Neural progenitor cell (in vitro differentiated cells): ENCODE measurements around the gene ERFL. TPM values are rescaled to one million over a fixed set of nuclear protein-coding genes. Genes with fewer than 3 reads are reported as not detected.

Experiments
- DNase-seq: peaks from one replicate; pipeline ENCODE4 v3.0.0-alpha.2; 2016; ENCODE audit warnings: low spot score
- H2AFZ ChIP-seq: fragments of 200-600 bp; sonication (generic); replicated peaks from 2 replicates; pipeline ENCODE4 v1.6.1; 2016; ENCODE audit warnings: antibody characterized with exemption
- H3F3A ChIP-seq: fragments of 200-600 bp; sonication (generic); 2 replicates; pipeline ENCODE4 v1.6.1; 2016; ENCODE audit warnings: antibody characterized with exemption, low read depth
- H3K27ac ChIP-seq: fragments of 200-600 bp; sonication (generic); 2 replicates; pipeline ENCODE4 v1.5.1; 2016; ENCODE audit warnings: mild to moderate bottlenecking
- H3K27me3 ChIP-seq: fragments of 200-600 bp; sonication (generic); 2 replicates; pipeline ENCODE4 v1.6.1; 2016; ENCODE audit warnings: mild to moderate bottlenecking, moderate library complexity
- H3K36me3 ChIP-seq: fragments of 200-600 bp; sonication (generic); 2 replicates; pipeline ENCODE4 v1.5.1; 2016
- H3K4me1 ChIP-seq: fragments of 200-600 bp; sonication (generic); 2 replicates; pipeline ENCODE4 v1.6.1; 2016; ENCODE audit warnings: mixed run types
- H3K4me2 ChIP-seq: fragments of 200-600 bp; sonication (generic); 2 replicates; pipeline ENCODE4 v1.6.1; 2016
- H3K4me3 ChIP-seq: fragments of 200-600 bp; sonication (generic); 2 replicates; pipeline ENCODE4 v1.5.1; 2016
- H3K79me2 ChIP-seq: fragments of 200-600 bp; sonication (generic); 2 replicates; pipeline ENCODE4 v1.6.1; 2016; ENCODE audit warnings: low read depth
- H3K9ac ChIP-seq: fragments of 200-600 bp; sonication (generic); 2 replicates; pipeline ENCODE4 v1.6.1; 2016
- H3K9me3 ChIP-seq: fragments of 200-600 bp; sonication (generic); 2 replicates; pipeline ENCODE4 v1.5.1; 2016; ENCODE audit warnings: low read depth
- H4K20me1 ChIP-seq: fragments of 200-600 bp; sonication (generic); 2 replicates; pipeline ENCODE4 v1.6.1; 2016; ENCODE audit warnings: low read depth
- H3K27ac Mint-ChIP-seq: 3 replicates; pipeline ENCODE4 v1.8.0; 2021; ENCODE audit warnings: mixed read lengths
- H3K27me3 Mint-ChIP-seq: 2 replicates; pipeline ENCODE4 v1.8.0; 2022; ENCODE audit warnings: low read depth, mild to moderate bottlenecking, inconsistent platforms, moderate library complexity, mixed read lengths; ENCODE audit not compliant: insufficient read depth
- H3K36me3 Mint-ChIP-seq: 3 replicates; pipeline ENCODE4 v1.8.0; 2021; ENCODE audit warnings: mixed read lengths
- H3K4me1 Mint-ChIP-seq: 3 replicates; pipeline ENCODE4 v1.8.0; 2021; ENCODE audit warnings: mixed read lengths
- H3K4me3 Mint-ChIP-seq: 3 replicates; pipeline ENCODE4 v1.8.0; 2021; ENCODE audit warnings: mild to moderate bottlenecking, moderate library complexity, mixed read lengths
- H3K9me3 Mint-ChIP-seq: 3 replicates; pipeline ENCODE4 v1.8.0; 2020; ENCODE audit warnings: mixed read lengths
- CTCF ChIP-seq: fragments of 200-600 bp; sonication (generic); IDR thresholded peaks from 2 replicates; pipeline ENCODE4 v1.5.1; 2017; ENCODE audit warnings: antibody characterized with exemption, mild to moderate bottlenecking
- EZH2 ChIP-seq: fragments of 200-600 bp; sonication (generic); IDR thresholded peaks from 2 replicates; pipeline ENCODE4 v1.6.1; 2017; ENCODE audit warnings: antibody characterized with exemption, mild to moderate bottlenecking, moderate library complexity
- EZH2phosphoT487 ChIP-seq: fragments of 200-600 bp; sonication (generic); IDR thresholded peaks from 2 replicates; pipeline ENCODE4 v1.6.1; 2017; ENCODE audit warnings: antibody characterized with exemption
- total RNA-seq: library from RNA; depleted of rRNA; stranded (reverse); fragments of >200 nt; gene quantifications from 2 replicates; pipeline ENCODE4 v1.2.3, GENCODE V29; 2015; ENCODE audit warnings: low replicate concordance

ERFL gene
- total RNA-seq, 1 donor from 2014 or later: 0.65 TPM

GRCh38 chr19:41868120-41868988, 59.9 kb downstream of the ERFL start:
- no peak overlapping the region for H3K27ac Mint-ChIP-seq
- no peak for DNase-seq

GRCh38 chr19:41866284-41866683, 62.0 kb downstream of the ERFL start:
- no peak for DNase-seq
- no peak overlapping the region for H3K4me3 Mint-ChIP-seq
- Histone ChIP-seq H3K4me2 (no peak overlapping the region), H3K4me3 (no peak overlapping the region), H3F3A (peaks cover 81% of the 10 kb centered on the region), H3K27me3 (no peaks in the 10 kb centered on the region), H3K9me3 (no peaks in the 10 kb centered on the region), H3K9ac (no peak overlapping the region), H4K20me1 (peaks cover 96% of the 10 kb centered on the region), H3K79me2 (peaks cover 74% of the 10 kb centered on the region), H3K27ac (no peak overlapping the region), H3K4me1 (peaks cover 18% of the 10 kb centered on the region), H2AFZ (no peak overlapping the region), H3K36me3 (peaks cover 17% of the 10 kb centered on the region)
- H3K9me3 Mint-ChIP-seq: no peaks in the 10 kb centered on the region
- TF ChIP-seq CTCF: no peak
- TF ChIP-seq EZH2phosphoT487: no peak
- TF ChIP-seq EZH2: no peak
- H3K27me3 Mint-ChIP-seq: peaks cover 4% of the 10 kb centered on the region
- H3K36me3 Mint-ChIP-seq: peaks cover 39% of the 10 kb centered on the region
- H3K27ac Mint-ChIP-seq: no peak overlapping the region
- peaks cover 18% of the 10 kb centered on the region for H3K4me1 Mint-ChIP-seq

More at GRCh38 chr19:41868120-41868988, 59.9 kb downstream of the ERFL start:
- Histone ChIP-seq H3F3A (peaks cover 83% of the 10 kb centered on the region), H3K9me3 (no peaks in the 10 kb centered on the region), H3K4me2 (no peak overlapping the region), H3K27me3 (no peaks in the 10 kb centered on the region), H3K9ac (no peak overlapping the region), H2AFZ (no peak overlapping the region), H4K20me1 (peaks cover 96% of the 10 kb centered on the region), H3K36me3 (peaks cover 5% of the 10 kb centered on the region), H3K4me1 (no peaks in the 10 kb centered on the region), H3K79me2 (peaks cover 53% of the 10 kb centered on the region), H3K27ac (peak overlapping the region; percentile 67), H3K4me3 (no peak overlapping the region)
- Mint-ChIP-seq H3K4me3 (no peak overlapping the region), H3K27me3 (peaks cover 4% of the 10 kb centered on the region), H3K36me3 (peaks cover 25% of the 10 kb centered on the region), H3K9me3 (no peaks in the 10 kb centered on the region), H3K4me1 (peaks cover 4% of the 10 kb centered on the region)
- TF ChIP-seq CTCF (no peak), EZH2phosphoT487 (no peak)

- H3K27ac Mint-ChIP-seq: peak overlapping the region; percentile 67
- peaks cover 31% of the 10 kb centered on the region for H3K4me1 Mint-ChIP-seq
- H3K9me3 Mint-ChIP-seq: no peaks in the 10 kb centered on the region
- H3F3A ChIP-seq: peaks cover 73% of the 10 kb centered on the region
- peaks cover 87% of the 10 kb centered on the region for H3K79me2 ChIP-seq
- H3K36me3 ChIP-seq: peaks cover 19% of the 10 kb centered on the region
- no peaks in the 10 kb centered on the region for H3K9me3 ChIP-seq
- H3K4me3 Mint-ChIP-seq: peak overlapping the region; percentile 62
- peaks cover 23% of the 10 kb centered on the region for H3K4me1 ChIP-seq
- H3K9ac ChIP-seq: no peak overlapping the region
- H3K27me3 Mint-ChIP-seq: peaks cover 10% of the 10 kb centered on the region
- TF ChIP-seq EZH2: no peak
- TF ChIP-seq CTCF: no peak
- TF ChIP-seq EZH2phosphoT487: no peak
- H3K4me3 ChIP-seq: no peak overlapping the region
- no peaks in the 10 kb centered on the region for H3K27me3 ChIP-seq
- H3K4me2 ChIP-seq: no peak overlapping the region
- H4K20me1 ChIP-seq: peaks cover 86% of the 10 kb centered on the region
- DNase-seq: no peak
- no peak overlapping the region for H2AFZ ChIP-seq
- peaks cover 42% of the 10 kb centered on the region for H3K36me3 Mint-ChIP-seq
- H3K27ac ChIP-seq: no peak overlapping the region
Observed at GRCh38 chr19:41864374-41864773, 63.9 kb downstream of the ERFL start.
